HCT116 (cell line): ENCODE results near the gene ZNF544. TPM values are rescaled to one million over a fixed set of nuclear protein-coding genes. Genes with fewer than 3 reads are reported as not detected.
A peak's percentile ranks its signal among the peaks of the same experiment; 100 is the strongest.
"Not testable (repeated sequence)": the region's sequence is repeated elsewhere in the genome, so short reads cannot be mapped to it uniquely, and the experiment has no call there.

Experiments
- ATAC-seq: fragments of 200-7000 bp; cut with Tn5 transposase; 2 replicates; pipeline ENCODE4 v1.9.1; 2020; ENCODE audit warnings: mild to moderate bottlenecking, moderate library complexity
- BruUV-seq: library from RNA; stranded (reverse); fragments of 400-500 nt; replicated peaks from 2 replicates; lab custom pipeline; 2021; lab: Mats Ljungman, UMichigan
- CTCF ChIA-PET: fragments of 300-600 bp; sonication (Branson Sonifier 250); formaldehyde crosslinking; loops from one replicate; lab custom pipeline; 2021; ENCODE audit warnings: antibody characterized with exemption; lab: Charles Lee
- POLR2A ChIA-PET: fragments of 300-600, 350-600 bp; sonication (Branson Sonifier 250); formaldehyde crosslinking; loops from one replicate; lab custom pipeline; 2021; ENCODE audit warnings: antibody characterized with exemption; lab: Charles Lee
- RAD21 ChIA-PET, 2 experiments: fragments of 300-600 bp; sonication (Branson Sonifier 250); formaldehyde crosslinking; loops; one replicate each; lab custom pipeline; 2023; ENCODE audit warnings: low total read pairs in 2 of 2; ENCODE audit not compliant: uncharacterized antibody in 2 of 2, unreplicated experiment in 2 of 2, low non-redundant PET in 1 of 2; lab: Charles Lee
- DNase-seq: peaks from one replicate; pipeline ENCODE4 v3.0.0-alpha.2; 2010; ENCODE audit warnings: low read depth, low spot score
- H2AFZ ChIP-seq: fragments of 200-600 bp; shearing (Covaris generic), sonication (generic); 2 replicates; pipeline ENCODE4 v1.6.1; 2017; ENCODE audit warnings: low read depth, mixed run types, mixed read lengths, antibody characterized with exemption, low read length; ENCODE audit not compliant: poor library complexity, severe bottlenecking
- H3K27ac ChIP-seq: 2 replicates; pipeline ENCODE4 v1.5.1; 2012; ENCODE audit warnings: low read depth, low read length
- H3K27me3 ChIP-seq: fragments of 200-600 bp; sonication (generic); 2 replicates; pipeline ENCODE4 v1.6.1; 2016; ENCODE audit warnings: mixed run types, low read length, mixed read lengths; ENCODE audit not compliant: insufficient read depth
- H3K36me3 ChIP-seq, 2 experiments: fragments of 200-500 bp in 1 of 2; fragments of 200-600 bp in 1 of 2; sonication (Bioruptor generic) in 1 of 2; sonication (generic) in 1 of 2; 2 replicates each; pipeline versions ENCODE4 v1.5.1 to v1.6.1; 2014 to 2016; ENCODE audit warnings: low read length in 2 of 2, inconsistent platforms in 1 of 2, mixed read lengths in 1 of 2, mixed run types in 1 of 2; ENCODE audit not compliant: insufficient read depth in 2 of 2, control insufficient read depth in 1 of 2
- H3K4me1 ChIP-seq, 2 experiments: fragments of 200-600 bp in 1 of 2; sonication (generic) in 1 of 2; 2 replicates each; pipeline versions ENCODE4 v1.5.1 to v1.6.1; 2012 to 2017; ENCODE audit warnings: low read length in 2 of 2, inconsistent platforms in 1 of 2, mild to moderate bottlenecking in 1 of 2, mixed read lengths in 1 of 2, mixed run types in 1 of 2, moderate library complexity in 1 of 2; ENCODE audit not compliant: insufficient read depth in 2 of 2, control insufficient read depth in 1 of 2
- H3K4me2 ChIP-seq: fragments of 200-600 bp; sonication (generic); 2 replicates; pipeline ENCODE4 v1.6.1; 2017; ENCODE audit warnings: mixed run types, low read length, mixed read lengths
- H3K4me3 ChIP-seq, 2 experiments: fragments of 200-600 bp in 1 of 2; sonication (generic) in 1 of 2; replicated peaks in 1 of 2; 2 replicates each; pipeline ENCODE4 v1.5.1; 2011 to 2016; ENCODE audit warnings: low read length in 2 of 2, control low read depth in 1 of 2, low read depth in 1 of 2, mild to moderate bottlenecking in 1 of 2, mixed read lengths in 1 of 2, mixed run types in 1 of 2
- H3K79me2 ChIP-seq: fragments of 200-600 bp; sonication (generic); 2 replicates; pipeline ENCODE4 v1.6.1; 2017; ENCODE audit warnings: mild to moderate bottlenecking, mixed run types, low read length, moderate library complexity, mixed read lengths; ENCODE audit not compliant: insufficient read depth
- H3K9ac ChIP-seq: fragments of 200-600 bp; sonication (generic); 2 replicates; pipeline ENCODE4 v1.6.1; 2016; ENCODE audit warnings: low read length, mixed read lengths
- H3K9me2 ChIP-seq: fragments of 200-600 bp; sonication (generic), shearing (Covaris generic); 2 replicates; pipeline ENCODE4 v1.6.1; 2017; ENCODE audit warnings: mixed run types, mild to moderate bottlenecking, moderate library complexity; ENCODE audit not compliant: insufficient read depth
- H3K9me3 ChIP-seq, 2 experiments: fragments of 200-500 bp in 1 of 2; fragments of 200-600 bp in 1 of 2; sonication (Bioruptor generic) in 1 of 2; sonication (generic) in 1 of 2; 2 replicates each; pipeline ENCODE4 v1.6.1; 2014 to 2017; ENCODE audit warnings: low read length in 2 of 2, mixed read lengths in 2 of 2, inconsistent platforms in 1 of 2, low read depth in 1 of 2, mild to moderate bottlenecking in 1 of 2, mixed run types in 1 of 2, moderate library complexity in 1 of 2; ENCODE audit not compliant: control insufficient read depth in 1 of 2, insufficient read depth in 1 of 2
- H4K20me1 ChIP-seq: fragments of 200-600 bp; sonication (generic), shearing (Covaris generic); 2 replicates; pipeline ENCODE4 v1.6.1; 2017; ENCODE audit warnings: mixed run types, mild to moderate bottlenecking, moderate library complexity; ENCODE audit not compliant: insufficient read depth
- CBX3 ChIP-seq: IDR thresholded peaks from 2 replicates; pipeline ENCODE4 v1.6.1; 2012; ENCODE audit warnings: low read depth
- CEBPB ChIP-seq: IDR thresholded peaks from 2 replicates; pipeline ENCODE4 v1.6.1; 2012; ENCODE audit warnings: low read depth
- ELF1 ChIP-seq: IDR thresholded peaks from 2 replicates; pipeline ENCODE4 v1.6.1; 2012; ENCODE audit warnings: low read depth, borderline replicate concordance
- POLR2AphosphoS5 ChIP-seq: IDR thresholded peaks from 2 replicates; pipeline ENCODE4 v1.6.1; 2011; ENCODE audit warnings: mild to moderate bottlenecking, low read depth, low read length, moderate library complexity
- TCF7L2 ChIP-seq: IDR thresholded peaks from 2 replicates; pipeline ENCODE4 v1.7.0; 2011; ENCODE audit warnings: borderline replicate concordance, inconsistent platforms; ENCODE audit not compliant: insufficient read depth, insufficient read length; ENCODE audit errors: extremely low read depth
- YY1 ChIP-seq: IDR thresholded peaks from 2 replicates; pipeline ENCODE4 v1.6.1; 2011; ENCODE audit warnings: low read length, low read depth, moderate library complexity, mild to moderate bottlenecking; ENCODE audit not compliant: insufficient replicate concordance; ENCODE audit errors: extremely low read depth
- intact Hi-C: fragments of 100-400 bp; cut with micrococcal nuclease; formaldehyde crosslinking; loops from 2 replicates; pipeline ENCODE4 v1.10.0; 2022
- total RNA-seq: library from RNA; stranded (reverse); gene quantifications from one replicate; pipeline ENCODE4 v1.2.1, GENCODE V29; 2021; ENCODE audit not compliant: unreplicated experiment
- TF ChIP-seq, protein P1 (sequence below): IDR thresholded peaks from 2 replicates; pipeline ENCODE4 v1.6.1; 2011; ENCODE audit warnings: mild to moderate bottlenecking, low read length, moderate library complexity; ENCODE audit not compliant: insufficient replicate concordance; ENCODE audit errors: extremely low read depth
- TF ChIP-seq, protein P2 (sequence below), 3 experiments: fragments of 200-600 bp in 1 of 3; sonication (generic) in 1 of 3; IDR thresholded peaks in 2 of 3; conservative IDR thresholded peaks in 1 of 3; 2 replicates each; pipeline ENCODE4 v1.5.1; 2012 to 2017; ENCODE audit warnings: low read depth in 2 of 3, low read length in 2 of 3, antibody characterized with exemption in 1 of 3, borderline replicate concordance in 1 of 3, control low read depth in 1 of 3, mild to moderate bottlenecking in 1 of 3, mixed read lengths in 1 of 3, mixed run types in 1 of 3, moderate library complexity in 1 of 3; ENCODE audit not compliant: insufficient read depth in 1 of 3

ZNF544 gene
- total RNA-seq, 1 experiment from 2014 or later = 46.3 TPM

DNA sequence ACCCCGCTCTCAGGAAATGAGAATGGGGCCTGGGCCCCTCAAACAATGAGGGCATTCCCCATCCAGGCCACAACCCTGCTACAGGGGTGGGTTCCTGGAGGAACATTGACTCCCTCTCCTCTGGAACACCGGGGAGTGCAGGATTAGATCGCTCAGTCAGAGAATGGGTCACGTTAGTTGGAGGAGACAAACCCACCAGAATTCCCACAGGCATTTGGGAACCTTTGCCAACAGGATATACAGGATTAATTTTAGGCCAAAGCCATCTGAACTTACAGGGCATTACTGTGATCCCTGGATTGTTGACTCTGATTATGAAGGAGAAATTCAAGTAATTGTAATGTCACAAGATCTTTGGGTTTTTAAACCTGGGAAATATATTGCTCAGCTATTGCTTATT is 79.0 kb downstream of the ZNF544 start:
- CTCF ChIA-PET = no interaction called here
- Histone ChIP-seq H3K27ac (no peak overlapping the region), H2AFZ (no peak overlapping the region), H3K36me3 (peaks cover 28 to 53% of the 10 kb centered on the region in 2 experiments), H3K27me3 (no peaks in the 10 kb centered on the region)
- ATAC-seq = no peak
- RAD21 ChIA-PET = no interaction called here
- intact Hi-C loops = loop anchor here (5.0 kb wide), 1 partner anchor 80 kb away; the partner anchor contains the start of gene ZNF544
- no TSS peak for BruUV-seq
- TF ChIP-seq CEBPB (no peak), YY1 (no peak), ELF1 (no peak), TCF7L2 (no peak), CBX3 (no peak), POLR2AphosphoS5 (no peak)
- TF ChIP-seq, protein P1, sequence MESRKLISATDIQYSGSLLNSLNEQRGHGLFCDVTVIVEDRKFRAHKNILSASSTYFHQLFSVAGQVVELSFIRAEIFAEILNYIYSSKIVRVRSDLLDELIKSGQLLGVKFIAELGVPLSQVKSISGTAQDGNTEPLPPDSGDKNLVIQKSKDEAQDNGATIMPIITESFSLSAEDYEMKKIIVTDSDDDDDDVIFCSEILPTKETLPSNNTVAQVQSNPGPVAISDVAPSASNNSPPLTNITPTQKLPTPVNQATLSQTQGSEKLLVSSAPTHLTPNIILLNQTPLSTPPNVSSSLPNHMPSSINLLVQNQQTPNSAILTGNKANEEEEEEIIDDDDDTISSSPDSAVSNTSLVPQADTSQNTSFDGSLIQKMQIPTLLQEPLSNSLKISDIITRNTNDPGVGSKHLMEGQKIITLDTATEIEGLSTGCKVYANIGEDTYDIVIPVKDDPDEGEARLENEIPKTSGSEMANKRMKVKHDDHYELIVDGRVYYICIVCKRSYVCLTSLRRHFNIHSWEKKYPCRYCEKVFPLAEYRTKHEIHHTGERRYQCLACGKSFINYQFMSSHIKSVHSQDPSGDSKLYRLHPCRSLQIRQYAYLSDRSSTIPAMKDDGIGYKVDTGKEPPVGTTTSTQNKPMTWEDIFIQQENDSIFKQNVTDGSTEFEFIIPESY = no peak
- TF ChIP-seq, all 23 proteins: peak for 0
- H3K79me2 ChIP-seq = peaks cover 48% of the 10 kb centered on the region
- DNase-seq = no peak
- peaks cover 5 to 14% of the 10 kb centered on the region in 2 experiments; a peak in 1 of 4 replicates for H3K9me3 ChIP-seq
- POLR2A ChIA-PET = no interaction called here
- no peaks in the 10 kb centered on the region for H3K9me2 ChIP-seq
- no peaks in the 10 kb centered on the region for H4K20me1 ChIP-seq
- no peak overlapping the region for H3K4me2 ChIP-seq
- H3K4me3 ChIP-seq = no peak overlapping the region
- H3K9ac ChIP-seq = no peak overlapping the region
- peaks cover 5 to 15% of the 10 kb centered on the region in 2 experiments; a peak in 3 of 4 replicates for H3K4me1 ChIP-seq

DNA sequence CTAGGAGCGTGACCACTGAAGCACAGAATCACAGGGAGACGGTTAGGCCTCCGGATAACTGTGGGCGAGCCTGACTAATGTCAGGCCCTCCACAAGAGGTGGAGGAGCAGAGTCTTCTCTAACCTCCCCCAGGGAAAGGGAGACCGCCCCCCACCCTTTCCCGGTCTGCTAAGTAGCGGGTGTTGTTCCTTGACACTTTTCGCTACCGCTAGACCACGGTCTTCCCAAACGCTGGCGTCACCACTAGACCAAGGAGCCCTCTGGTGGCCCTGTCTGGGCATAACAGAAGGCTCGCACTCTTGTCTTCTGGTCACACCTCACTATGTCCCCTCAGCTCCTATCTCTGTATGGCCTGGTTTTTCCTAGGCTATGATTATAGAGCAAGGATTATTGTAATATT is 82.0 kb downstream of the ZNF544 start:
- RAD21 ChIA-PET, H3K9me2 ChIP-seq, H3K4me2 ChIP-seq, BruUV-seq, H2AFZ ChIP-seq, H3K27me3 ChIP-seq, intact Hi-C loops, H3K4me1 ChIP-seq, H3K9ac ChIP-seq, H3K27ac ChIP-seq, DNase-seq, ATAC-seq, POLR2A ChIA-PET, H3K4me3 ChIP-seq, H4K20me1 ChIP-seq: not testable (repeated sequence)
- H3K36me3 ChIP-seq = peaks cover 43 to 74% of the 10 kb centered on the region in 2 experiments
- TF ChIP-seq, protein P2, sequence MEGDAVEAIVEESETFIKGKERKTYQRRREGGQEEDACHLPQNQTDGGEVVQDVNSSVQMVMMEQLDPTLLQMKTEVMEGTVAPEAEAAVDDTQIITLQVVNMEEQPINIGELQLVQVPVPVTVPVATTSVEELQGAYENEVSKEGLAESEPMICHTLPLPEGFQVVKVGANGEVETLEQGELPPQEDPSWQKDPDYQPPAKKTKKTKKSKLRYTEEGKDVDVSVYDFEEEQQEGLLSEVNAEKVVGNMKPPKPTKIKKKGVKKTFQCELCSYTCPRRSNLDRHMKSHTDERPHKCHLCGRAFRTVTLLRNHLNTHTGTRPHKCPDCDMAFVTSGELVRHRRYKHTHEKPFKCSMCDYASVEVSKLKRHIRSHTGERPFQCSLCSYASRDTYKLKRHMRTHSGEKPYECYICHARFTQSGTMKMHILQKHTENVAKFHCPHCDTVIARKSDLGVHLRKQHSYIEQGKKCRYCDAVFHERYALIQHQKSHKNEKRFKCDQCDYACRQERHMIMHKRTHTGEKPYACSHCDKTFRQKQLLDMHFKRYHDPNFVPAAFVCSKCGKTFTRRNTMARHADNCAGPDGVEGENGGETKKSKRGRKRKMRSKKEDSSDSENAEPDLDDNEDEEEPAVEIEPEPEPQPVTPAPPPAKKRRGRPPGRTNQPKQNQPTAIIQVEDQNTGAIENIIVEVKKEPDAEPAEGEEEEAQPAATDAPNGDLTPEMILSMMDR (IDR thresholded peaks at IDR 0.05 in 2 of 3, conservative IDR thresholded peaks at IDR 0.05 in 1 of 3; ENCODE audit: borderline replicate concordance in 1 of 3, insufficient read depth in 1 of 3, low read depth in 2 of 3, low read length in 2 of 3) = peak; percentile 7 to 34 (median 28); a peak in 4 of 6 replicates
- H3K79me2 ChIP-seq = peaks cover 43% of the 10 kb centered on the region
- peaks cover 5 to 17% of the 10 kb centered on the region in 2 experiments; a peak in 1 of 4 replicates for H3K9me3 ChIP-seq
- CTCF ChIA-PET = interaction anchor here (1.1 kb wide), 1 partner anchor 81 kb away, joined by 3 read pairs; no protein-coding TSS in a partner anchor
